Inflammatory macrophage treated with lipopolysaccharide for 4 hours (primary cell): Measurements from ENCODE around the gene SYNPR.
A peak's percentile ranks its signal among the peaks of the same experiment; 100 is the strongest.
"Not testable (repeated sequence)": the region's sequence is repeated elsewhere in the genome, so short reads cannot be mapped to it uniquely, and the experiment has no call there.

Experiments used
- DNase-seq: peaks from one replicate; pipeline ENCODE4 v3.0.0-alpha.2; 2020

The SYNPR gene

GRCh38 chr3:63639806-63640205, 361.7 kb downstream of the SYNPR start:
- DNase-seq: no peak

- no peak for DNase-seq
Observed at GRCh38 chr3:63642488-63642887, 364.4 kb downstream of the SYNPR start.

- no peak for DNase-seq
Observed at GRCh38 chr3:63644212-63644797, 366.2 kb downstream of the SYNPR start.

- DNase-seq: not testable (repeated sequence)
Observed at GRCh38 chr3:63644928-63645781, 367.0 kb downstream of the SYNPR start.

- no peak for DNase-seq
Observed at GRCh38 chr3:63652066-63652725, 374.1 kb downstream of the SYNPR start, which contains the start of gene SNTN. Gene SNTN, plus strand, starts transcription at chr3:63652675. Its CDS starts 13 bp downstream, at chr3:63652688.

- no peak for DNase-seq
Observed at GRCh38 chr3:63654211-63654610, 376.1 kb downstream of the SYNPR start.

GRCh38 chr3:63654931-63655330, 376.8 kb downstream of the SYNPR start:
- no peak for DNase-seq

GRCh38 chr3:63655519-63655918, 377.4 kb downstream of the SYNPR start:
- DNase-seq: peak; percentile 4

GRCh38 chr3:63656786-63657185, 378.7 kb downstream of the SYNPR start:
- no peak for DNase-seq

GRCh38 chr3:63661242-63661641, 383.1 kb downstream of the SYNPR start:
- DNase-seq: no peak

- DNase-seq: no peak
Observed at GRCh38 chr3:63662011-63662410, 383.9 kb downstream of the SYNPR start.

GRCh38 chr3:63662500-63662899, 384.4 kb downstream of the SYNPR start:
- no peak for DNase-seq
